Measurements from ENCODE around the gene PRDM7. TPM values are rescaled to one million over a fixed set of nuclear protein-coding genes. Genes with fewer than 3 reads are reported as not detected.

PRDM7 gene
- total and polyA plus RNA-seq, 4 donors, result not detected

DNA sequence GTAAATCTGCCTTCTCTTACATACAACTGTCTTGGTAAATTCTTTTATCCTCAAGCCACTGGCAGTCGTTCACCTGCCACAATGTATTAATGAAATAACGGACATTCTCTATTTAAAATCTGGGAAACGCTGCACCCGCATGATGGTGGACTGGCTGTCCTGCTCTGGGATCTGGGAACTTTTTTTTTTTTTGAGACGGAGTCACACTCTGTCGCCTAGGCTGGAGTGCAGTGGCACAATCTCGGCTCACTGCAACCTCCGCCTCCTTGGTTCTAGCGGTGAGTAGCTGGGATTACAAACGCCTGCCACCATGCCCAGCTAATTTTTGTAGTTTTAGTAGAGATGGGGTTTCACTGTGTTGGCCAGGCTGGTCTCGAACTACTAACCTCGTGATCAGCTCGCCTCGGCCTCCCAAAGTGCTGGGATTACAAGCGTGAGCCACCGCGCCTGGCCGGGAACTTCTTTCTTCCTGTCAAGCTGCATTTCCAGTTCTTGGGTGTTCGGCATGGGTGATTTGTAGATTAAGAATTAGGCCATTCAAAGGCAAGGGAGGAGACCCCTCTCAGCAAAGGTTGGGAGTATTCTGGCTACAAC is 28.3 kb downstream of the PRDM7 start:
- ATAC-seq (ENCODE audit: insufficient read depth, low FRiP score) (no peak), DNase-seq (no peak)
- H3K4me3 ChIP-seq, result no peak overlapping the region
- no peak overlapping the region for H3K27ac ChIP-seq (ENCODE audit: low read depth in 1 of 2, low read length in 1 of 2)
- H3K9me3 ChIP-seq (ENCODE audit: control insufficient read depth in 4 of 4, insufficient read depth in 3 of 4, low read length in 3 of 4), result peaks cover 0 to 2% (median under 1%) of the 10 kb centered on the region in 4 donors
- H3K27me3 ChIP-seq (ENCODE audit: control insufficient read depth in 3 of 3, insufficient read depth in 3 of 3, low read length in 2 of 3), result no peaks in the 10 kb centered on the region
- TF ChIP-seq, protein P1, sequence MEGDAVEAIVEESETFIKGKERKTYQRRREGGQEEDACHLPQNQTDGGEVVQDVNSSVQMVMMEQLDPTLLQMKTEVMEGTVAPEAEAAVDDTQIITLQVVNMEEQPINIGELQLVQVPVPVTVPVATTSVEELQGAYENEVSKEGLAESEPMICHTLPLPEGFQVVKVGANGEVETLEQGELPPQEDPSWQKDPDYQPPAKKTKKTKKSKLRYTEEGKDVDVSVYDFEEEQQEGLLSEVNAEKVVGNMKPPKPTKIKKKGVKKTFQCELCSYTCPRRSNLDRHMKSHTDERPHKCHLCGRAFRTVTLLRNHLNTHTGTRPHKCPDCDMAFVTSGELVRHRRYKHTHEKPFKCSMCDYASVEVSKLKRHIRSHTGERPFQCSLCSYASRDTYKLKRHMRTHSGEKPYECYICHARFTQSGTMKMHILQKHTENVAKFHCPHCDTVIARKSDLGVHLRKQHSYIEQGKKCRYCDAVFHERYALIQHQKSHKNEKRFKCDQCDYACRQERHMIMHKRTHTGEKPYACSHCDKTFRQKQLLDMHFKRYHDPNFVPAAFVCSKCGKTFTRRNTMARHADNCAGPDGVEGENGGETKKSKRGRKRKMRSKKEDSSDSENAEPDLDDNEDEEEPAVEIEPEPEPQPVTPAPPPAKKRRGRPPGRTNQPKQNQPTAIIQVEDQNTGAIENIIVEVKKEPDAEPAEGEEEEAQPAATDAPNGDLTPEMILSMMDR (IDR thresholded peaks at IDR 0.05; ENCODE audit: control extremely low read depth, extremely low read depth), result no peak
- H3K36me3 ChIP-seq (ENCODE audit: control insufficient read depth in 4 of 4, insufficient read depth in 4 of 4, low read length in 4 of 4), result no peaks in the 10 kb centered on the region
- peaks cover 0 to 14% (median 5%) of the 10 kb centered on the region in 5 donors for H3K4me1 ChIP-seq (ENCODE audit: control insufficient read depth in 5 of 5, insufficient read depth in 5 of 5, low read length in 5 of 5)
- H3K9ac ChIP-seq (ENCODE audit: insufficient read depth in 1 of 2, low read length in 2 of 2), result no peak overlapping the region
- WGBS, 2 donors, result 88 to 89% methylated on average over 19 of the region's 19 CpGs

DNA sequence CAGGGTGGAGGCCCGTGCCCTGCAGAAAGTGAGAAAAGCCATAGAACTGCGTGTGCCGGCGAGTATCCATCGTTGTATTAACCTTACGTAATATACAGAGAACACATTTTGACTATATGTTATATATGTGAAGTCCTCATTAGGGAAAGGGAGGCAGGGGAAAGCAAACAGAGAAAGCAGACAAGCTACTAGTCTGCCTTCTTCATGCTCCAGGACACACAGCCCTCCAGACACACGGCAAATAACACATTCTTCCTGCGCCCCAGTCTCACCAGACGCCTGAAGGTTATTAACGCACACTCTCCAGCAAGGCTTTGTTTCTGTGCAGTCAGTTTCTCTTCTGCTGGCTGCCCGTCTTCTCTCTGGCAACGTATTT is 28.8 kb downstream of the PRDM7 start:
- no peak overlapping the region for H3K9ac ChIP-seq (ENCODE audit: insufficient read depth in 1 of 2, low read length in 2 of 2)
- H3K36me3 ChIP-seq (ENCODE audit: control insufficient read depth in 4 of 4, insufficient read depth in 4 of 4, low read length in 4 of 4), result peaks cover 0 to 2% (median 2%) of the 10 kb centered on the region in 4 donors
- H3K9me3 ChIP-seq (ENCODE audit: control insufficient read depth in 4 of 4, insufficient read depth in 3 of 4, low read length in 3 of 4), result peaks cover 0 to 1% (median 0%) of the 10 kb centered on the region in 4 donors
- peak in 2 of 3 donors; percentile 13 to 14 for DNase-seq
- peaks cover 0 to 14% (median 5%) of the 10 kb centered on the region in 5 donors for H3K4me1 ChIP-seq (ENCODE audit: control insufficient read depth in 5 of 5, insufficient read depth in 5 of 5, low read length in 5 of 5)
- TF ChIP-seq, protein P1 (IDR thresholded peaks at IDR 0.05; ENCODE audit: control extremely low read depth, extremely low read depth), result no peak
- ATAC-seq (ENCODE audit: insufficient read depth, low FRiP score), result no peak
- no peaks in the 10 kb centered on the region for H3K27me3 ChIP-seq (ENCODE audit: control insufficient read depth in 3 of 3, insufficient read depth in 3 of 3, low read length in 2 of 3)
- no peak overlapping the region for H3K27ac ChIP-seq (ENCODE audit: low read depth in 1 of 2, low read length in 1 of 2)
- 60 to 63% methylated on average over 12 of the region's 12 CpGs for WGBS, 2 donors
- no peak overlapping the region for H3K4me3 ChIP-seq

DNA sequence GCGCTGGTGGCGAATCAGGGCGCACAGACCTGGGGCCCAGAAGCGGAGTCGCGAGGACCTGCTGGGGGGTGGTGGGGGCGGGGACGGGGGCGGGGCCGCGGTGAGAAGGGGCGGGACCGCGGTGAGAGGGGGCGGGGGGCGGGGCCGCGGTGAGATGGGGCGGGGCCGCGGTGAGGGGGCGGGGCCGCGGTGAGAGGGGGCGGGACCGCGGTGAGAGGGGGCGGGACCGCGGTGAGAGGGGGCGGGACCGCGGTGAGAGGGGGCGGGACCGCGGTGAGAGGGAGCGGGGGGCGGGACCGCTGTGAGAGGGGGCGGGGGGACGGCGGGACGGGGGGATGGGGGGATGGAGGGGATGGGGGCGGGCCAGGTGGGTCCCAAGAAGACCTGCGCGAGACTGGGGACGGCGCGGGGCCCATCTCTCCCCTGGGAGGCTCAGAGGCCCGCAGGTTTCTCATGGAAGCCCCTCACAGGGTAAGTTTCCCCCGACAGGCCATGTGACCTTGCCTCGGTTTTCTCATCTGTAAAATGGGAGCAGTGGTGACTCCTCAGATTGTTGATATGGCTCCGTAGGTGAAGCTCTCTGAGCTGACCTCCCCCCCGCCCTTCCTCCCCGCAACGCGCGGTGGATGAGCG is 29.3 kb downstream of the PRDM7 start:
- ATAC-seq (ENCODE audit: insufficient read depth, low FRiP score), result peak; percentile 9
- Histone ChIP-seq H3K36me3 (ENCODE audit: control insufficient read depth in 4 of 4, insufficient read depth in 4 of 4, low read length in 4 of 4) (peaks cover 0 to 6% (median 4%) of the 10 kb centered on the region in 4 donors), H3K27me3 (ENCODE audit: control insufficient read depth in 3 of 3, insufficient read depth in 3 of 3, low read length in 2 of 3) (no peaks in the 10 kb centered on the region), H3K9ac (ENCODE audit: insufficient read depth in 1 of 2, low read length in 2 of 2) (no peak overlapping the region), H3K9me3 (ENCODE audit: control insufficient read depth in 4 of 4, insufficient read depth in 3 of 4, low read length in 3 of 4) (no peaks in the 10 kb centered on the region), H3K4me1 (ENCODE audit: control insufficient read depth in 5 of 5, insufficient read depth in 5 of 5, low read length in 5 of 5) (peaks cover 0 to 14% (median 5%) of the 10 kb centered on the region in 5 donors), H3K4me3 (no peak overlapping the region), H3K27ac (ENCODE audit: low read depth in 1 of 2, low read length in 1 of 2) (no peak overlapping the region)
- WGBS, 2 donors, result 21 to 35% methylated on average over 27 to 45 of the region's 59 CpGs
- TF ChIP-seq, protein P1 (IDR thresholded peaks at IDR 0.05; ENCODE audit: control extremely low read depth, extremely low read depth), result no peak
- DNase-seq, result peak in 1 of 3 donors; percentile 35
